H1 (cell line): Measurements from ENCODE around the gene ABHD12. TPM values are rescaled to one million over a fixed set of nuclear protein-coding genes. Genes with fewer than 3 reads are reported as not detected.
A peak's percentile ranks its signal among the peaks of the same experiment; 100 is the strongest.

Experiments
- BRCA1 ChIP-seq: IDR thresholded peaks from 2 replicates; pipeline ENCODE4 v1.6.1; 2012; ENCODE audit warnings: low read depth, low read length, improper control_type of control experiment
- CBX5 ChIP-seq: fragments of 300-800, 300-1000 bp; sonication (generic); IDR thresholded peaks from 2 replicates; pipeline ENCODE4 v1.7.1; 2016; ENCODE audit warnings: antibody characterized with exemption, low read length, low read depth
- CREB1 ChIP-seq: IDR thresholded peaks from 2 replicates; pipeline ENCODE4 v1.6.1; 2012; ENCODE audit warnings: inconsistent platforms
- EP300 ChIP-seq, 2 experiments: IDR thresholded peaks; 1 replicate in 1 of 2; 2 replicates in 1 of 2; pipeline ENCODE4 v1.6.1; 2011 to 2012; ENCODE audit warnings: low read depth in 2 of 2, low read length in 2 of 2, mild to moderate bottlenecking in 2 of 2, borderline replicate concordance in 1 of 2, inconsistent platforms in 1 of 2, moderate library complexity in 1 of 2
- FOSL1 ChIP-seq: IDR thresholded peaks from 2 replicates; pipeline ENCODE4 v1.6.1; 2011; ENCODE audit warnings: mild to moderate bottlenecking, low read depth, low read length, moderate library complexity; ENCODE audit not compliant: insufficient read depth
- GABPA ChIP-seq: IDR thresholded peaks from 2 replicates; pipeline ENCODE4 v1.6.1; 2011; ENCODE audit warnings: mild to moderate bottlenecking, low read length, moderate library complexity, borderline replicate concordance; ENCODE audit not compliant: insufficient read depth
- JUND ChIP-seq: IDR thresholded peaks from 2 replicates; pipeline ENCODE4 v1.6.1; 2011; ENCODE audit warnings: mild to moderate bottlenecking, improper control_type of control experiment, low read length
- MAFK ChIP-seq: IDR thresholded peaks from 2 replicates; pipeline ENCODE4 v1.6.1; 2012; ENCODE audit warnings: low read depth, mild to moderate bottlenecking, improper control_type of control experiment, low read length
- MAX ChIP-seq: IDR thresholded peaks from 2 replicates; pipeline ENCODE4 v1.6.1; 2012; ENCODE audit warnings: inconsistent platforms
- RAD21 ChIP-seq, 2 experiments: IDR thresholded peaks in 1 of 2; conservative IDR thresholded peaks in 1 of 2; 2 replicates each; pipeline ENCODE4 v1.6.1; 2011; ENCODE audit warnings: low read depth in 2 of 2, low read length in 2 of 2, improper control_type of control experiment in 1 of 2, inconsistent platforms in 1 of 2, mild to moderate bottlenecking in 1 of 2, moderate library complexity in 1 of 2
- RNF2 ChIP-seq: fragments of 200-900, 300-1000 bp; sonication (generic); IDR thresholded peaks from 2 replicates; pipeline ENCODE4 v1.7.1; 2016; ENCODE audit warnings: borderline replicate concordance, low read depth, mild to moderate bottlenecking, antibody characterized with exemption, low read length; ENCODE audit not compliant: poor library complexity, severe bottlenecking; ENCODE audit errors: missing control alignments
- SP2 ChIP-seq: IDR thresholded peaks from 2 replicates; pipeline ENCODE4 v1.6.1; 2012; ENCODE audit warnings: mild to moderate bottlenecking, low read length, inconsistent platforms
- SP4 ChIP-seq: IDR thresholded peaks from 2 replicates; pipeline ENCODE4 v1.6.1; 2012; ENCODE audit warnings: low read length, inconsistent platforms
- TAF7 ChIP-seq: optimal IDR thresholded peaks from 2 replicates; pipeline ENCODE3; 2011; ENCODE audit warnings: low read depth, mild to moderate bottlenecking, inconsistent platforms, low read length, moderate library complexity, borderline replicate concordance
- TCF12 ChIP-seq: IDR thresholded peaks from 2 replicates; pipeline ENCODE4 v1.6.1; 2011; ENCODE audit warnings: low read depth, mild to moderate bottlenecking, low read length
- TEAD4 ChIP-seq: IDR thresholded peaks from 2 replicates; pipeline ENCODE4 v1.6.1; 2012; ENCODE audit warnings: low read depth, low read length, inconsistent platforms, mixed read lengths
- YY1 ChIP-seq: IDR thresholded peaks from 2 replicates; pipeline ENCODE4 v1.6.1; 2011; ENCODE audit warnings: low read depth, mild to moderate bottlenecking, low read length
- polyA plus RNA-seq, 7 experiments: library from polyadenylated mRNA; depleted of rRNA in 3 of 7; stranded (reverse) in 5 of 7; unstranded in 2 of 7; fragments of >200 nt in 5 of 7; fragments of 200-250 nt in 2 of 7; gene quantifications; 1 replicate in 5 of 7; 2 replicates in 1 of 7; 4 replicates in 1 of 7; pipeline versions ENCODE4 v1.2.1 to v1.2.3, GENCODE V29; 2011 to 2013; ENCODE audit warnings: missing spikeins in 2 of 7, mixed read lengths in 2 of 7
- total RNA-seq: library from RNA; stranded (reverse); fragmentation: NEBNext Ultra II Directional; extraction: Animal tissue kit (Norgen Biotek cat#: 25700); gene quantifications from 2 replicates; pipeline ENCODE4 v1.2.1, GENCODE V29; 2021
- TF ChIP-seq, protein P1 (sequence below): IDR thresholded peaks from 2 replicates; pipeline ENCODE4 v1.6.1; 2012; ENCODE audit warnings: low read length, inconsistent platforms
- TF ChIP-seq, protein P2 (sequence below), 3 experiments: IDR thresholded peaks; 1 replicate in 2 of 3; 2 replicates in 1 of 3; pipeline versions ENCODE4 v1.5.1 to v1.6.1; 2011; ENCODE audit warnings: low read length in 3 of 3, mild to moderate bottlenecking in 3 of 3, inconsistent platforms in 2 of 3, low read depth in 1 of 3, moderate library complexity in 1 of 3; ENCODE audit not compliant: insufficient read depth in 1 of 3; ENCODE audit errors: control extremely low read depth in 1 of 3

Gene ABHD12
- total and polyA plus RNA-seq, 2 of the 8 experiments (the other 6 are each of a cell fraction or from before 2014, with no cell fraction given): 31.3 to 59.5 TPM

DNA sequence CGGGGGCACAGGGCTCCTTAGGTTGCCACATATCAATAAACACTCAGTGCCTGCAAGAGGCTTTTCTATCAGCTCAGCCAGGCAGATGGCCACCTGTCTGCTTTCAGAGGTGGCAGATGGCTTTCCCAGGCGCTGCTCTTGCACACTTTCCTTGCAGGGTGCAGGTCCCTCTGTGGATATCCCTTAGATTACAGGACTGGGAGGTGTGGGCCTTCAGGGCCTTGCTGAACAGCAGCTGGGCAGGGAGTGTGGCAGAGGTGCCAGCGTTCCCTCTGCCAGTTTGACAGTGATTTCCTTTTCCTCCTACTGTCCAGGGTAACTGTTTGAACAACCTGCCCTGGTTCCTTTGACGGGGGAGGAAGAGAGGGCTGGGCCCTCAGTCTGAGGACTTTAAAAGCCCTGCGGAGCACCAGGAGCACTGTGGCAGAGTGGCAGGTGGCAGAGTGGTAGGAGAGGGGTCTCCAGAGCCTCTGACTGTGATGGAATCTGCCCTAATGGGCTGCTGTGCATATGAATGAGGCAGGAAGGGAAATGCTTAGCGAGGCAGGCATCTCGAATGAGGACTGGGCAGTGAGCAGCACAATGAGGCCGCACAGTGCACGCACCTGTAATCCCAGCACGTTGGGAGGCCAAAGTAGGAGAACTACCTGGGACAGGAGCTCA, 34.2 kb downstream of the ABHD12 start (continued):
- TF ChIP-seq, protein P1, sequence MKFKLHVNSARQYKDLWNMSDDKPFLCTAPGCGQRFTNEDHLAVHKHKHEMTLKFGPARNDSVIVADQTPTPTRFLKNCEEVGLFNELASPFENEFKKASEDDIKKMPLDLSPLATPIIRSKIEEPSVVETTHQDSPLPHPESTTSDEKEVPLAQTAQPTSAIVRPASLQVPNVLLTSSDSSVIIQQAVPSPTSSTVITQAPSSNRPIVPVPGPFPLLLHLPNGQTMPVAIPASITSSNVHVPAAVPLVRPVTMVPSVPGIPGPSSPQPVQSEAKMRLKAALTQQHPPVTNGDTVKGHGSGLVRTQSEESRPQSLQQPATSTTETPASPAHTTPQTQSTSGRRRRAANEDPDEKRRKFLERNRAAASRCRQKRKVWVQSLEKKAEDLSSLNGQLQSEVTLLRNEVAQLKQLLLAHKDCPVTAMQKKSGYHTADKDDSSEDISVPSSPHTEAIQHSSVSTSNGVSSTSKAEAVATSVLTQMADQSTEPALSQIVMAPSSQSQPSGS: no peak
- TF ChIP-seq BRCA1 (no peak), MAX (peak; percentile 73), TEAD4 (peak; percentile 77), CREB1 (0 out of 2 replicates have a peak, but pooled peaks have one; percentile 19), JUND (no peak), CBX5 (no peak), RAD21 (IDR thresholded peaks at IDR 0.05 in 1 of 2, conservative IDR thresholded peaks at IDR 0.05 in 1 of 2; ENCODE audit: low read depth in 2 of 2, low read length in 2 of 2) (no peak), TAF7 (no peak), RNF2 (no peak), TCF12 (0 out of 2 replicates have a peak, but pooled peaks have one; percentile 70), YY1 (peak; percentile 66; the same call in 1 of the 2 replicates), GABPA (no peak), SP4 (no peak), FOSL1 (no peak), SP2 (no peak), MAFK (no peak), EP300 (IDR thresholded peaks at IDR 0.05; ENCODE audit: borderline replicate concordance in 1 of 2, low read depth in 2 of 2, low read length in 2 of 2) (peak in 1 of 2 experiments; percentile 69; a peak in 1 of 3 replicates)
- TF ChIP-seq, protein P2, sequence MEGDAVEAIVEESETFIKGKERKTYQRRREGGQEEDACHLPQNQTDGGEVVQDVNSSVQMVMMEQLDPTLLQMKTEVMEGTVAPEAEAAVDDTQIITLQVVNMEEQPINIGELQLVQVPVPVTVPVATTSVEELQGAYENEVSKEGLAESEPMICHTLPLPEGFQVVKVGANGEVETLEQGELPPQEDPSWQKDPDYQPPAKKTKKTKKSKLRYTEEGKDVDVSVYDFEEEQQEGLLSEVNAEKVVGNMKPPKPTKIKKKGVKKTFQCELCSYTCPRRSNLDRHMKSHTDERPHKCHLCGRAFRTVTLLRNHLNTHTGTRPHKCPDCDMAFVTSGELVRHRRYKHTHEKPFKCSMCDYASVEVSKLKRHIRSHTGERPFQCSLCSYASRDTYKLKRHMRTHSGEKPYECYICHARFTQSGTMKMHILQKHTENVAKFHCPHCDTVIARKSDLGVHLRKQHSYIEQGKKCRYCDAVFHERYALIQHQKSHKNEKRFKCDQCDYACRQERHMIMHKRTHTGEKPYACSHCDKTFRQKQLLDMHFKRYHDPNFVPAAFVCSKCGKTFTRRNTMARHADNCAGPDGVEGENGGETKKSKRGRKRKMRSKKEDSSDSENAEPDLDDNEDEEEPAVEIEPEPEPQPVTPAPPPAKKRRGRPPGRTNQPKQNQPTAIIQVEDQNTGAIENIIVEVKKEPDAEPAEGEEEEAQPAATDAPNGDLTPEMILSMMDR (IDR thresholded peaks at IDR 0.05; ENCODE audit: control extremely low read depth in 1 of 3, insufficient read depth in 1 of 3, low read depth in 1 of 3, low read length in 3 of 3): no peak
